GM19099 (cell line): ENCODE data around the gene PRDM10.

ENCODE experiments used
- POLR2A ChIP-seq: IDR thresholded peaks from 3 replicates; pipeline ENCODE4 v1.6.1; 2011; ENCODE audit warnings: low read depth; ENCODE audit not compliant: insufficient read length; ENCODE audit errors: extremely low read depth

The PRDM10 gene

GRCh38 chr11:130002352-130002845 is at the start of gene PRDM10:
PRDM10 (minus strand) TSS chr11:130002835; CDS start chr11:129960964, 41,871 bp downstream.
- peak; percentile 60 for TF ChIP-seq POLR2A

GRCh38 chr11:130051082-130051481 is 48.4 kb upstream of the PRDM10 start:
- no peak for TF ChIP-seq POLR2A

GRCh38 chr11:130050257-130050656 is 47.6 kb upstream of the PRDM10 start:
- no peak for TF ChIP-seq POLR2A

- TF ChIP-seq POLR2A, result no peak
These were observed 46.7 kb upstream of the PRDM10 start for GRCh38 chr11:130049328-130049771.

GRCh38 chr11:130047141-130047540 is 44.5 kb upstream of the PRDM10 start:
- TF ChIP-seq POLR2A, result no peak

- no peak for TF ChIP-seq POLR2A
These were observed 40.9 kb upstream of the PRDM10 start for GRCh38 chr11:130043575-130043974.

- TF ChIP-seq POLR2A, result no peak
These were observed 39.5 kb upstream of the PRDM10 start for GRCh38 chr11:130042093-130042591.

GRCh38 chr11:130040281-130040940 is 37.8 kb upstream of the PRDM10 start:
- no peak for TF ChIP-seq POLR2A

GRCh38 chr11:130037881-130038585 is 35.4 kb upstream of the PRDM10 start:
- TF ChIP-seq POLR2A, result no peak

GRCh38 chr11:130037058-130037457 is 34.4 kb upstream of the PRDM10 start:
- no peak for TF ChIP-seq POLR2A

- TF ChIP-seq POLR2A, result no peak
These were observed 31.6 kb upstream of the PRDM10 start for GRCh38 chr11:130034236-130034635.

- TF ChIP-seq POLR2A, result no peak
These were observed 30.3 kb upstream of the PRDM10 start for GRCh38 chr11:130032931-130033330.

GRCh38 chr11:130031945-130032344 is 29.3 kb upstream of the PRDM10 start:
- TF ChIP-seq POLR2A, result no peak

- TF ChIP-seq POLR2A, result no peak
These were observed 28.4 kb upstream of the PRDM10 start for GRCh38 chr11:130031056-130031455.

- no peak for TF ChIP-seq POLR2A
These were observed 26.5 kb upstream of the PRDM10 start for GRCh38 chr11:130029137-130029536.

GRCh38 chr11:130025371-130025770 is 22.7 kb upstream of the PRDM10 start:
- no peak for TF ChIP-seq POLR2A
